GM21723 (cell line): Measurements from ENCODE around the gene ATIC.

Experiments
- ATAC-seq: cut with Tn5 transposase; IDR thresholded peaks from one replicate; pipeline ENCODE4 v1.9.1; 2021; ENCODE audit warnings: mild to moderate bottlenecking, moderate library complexity; ENCODE audit not compliant: unreplicated experiment

The ATIC gene

DNA sequence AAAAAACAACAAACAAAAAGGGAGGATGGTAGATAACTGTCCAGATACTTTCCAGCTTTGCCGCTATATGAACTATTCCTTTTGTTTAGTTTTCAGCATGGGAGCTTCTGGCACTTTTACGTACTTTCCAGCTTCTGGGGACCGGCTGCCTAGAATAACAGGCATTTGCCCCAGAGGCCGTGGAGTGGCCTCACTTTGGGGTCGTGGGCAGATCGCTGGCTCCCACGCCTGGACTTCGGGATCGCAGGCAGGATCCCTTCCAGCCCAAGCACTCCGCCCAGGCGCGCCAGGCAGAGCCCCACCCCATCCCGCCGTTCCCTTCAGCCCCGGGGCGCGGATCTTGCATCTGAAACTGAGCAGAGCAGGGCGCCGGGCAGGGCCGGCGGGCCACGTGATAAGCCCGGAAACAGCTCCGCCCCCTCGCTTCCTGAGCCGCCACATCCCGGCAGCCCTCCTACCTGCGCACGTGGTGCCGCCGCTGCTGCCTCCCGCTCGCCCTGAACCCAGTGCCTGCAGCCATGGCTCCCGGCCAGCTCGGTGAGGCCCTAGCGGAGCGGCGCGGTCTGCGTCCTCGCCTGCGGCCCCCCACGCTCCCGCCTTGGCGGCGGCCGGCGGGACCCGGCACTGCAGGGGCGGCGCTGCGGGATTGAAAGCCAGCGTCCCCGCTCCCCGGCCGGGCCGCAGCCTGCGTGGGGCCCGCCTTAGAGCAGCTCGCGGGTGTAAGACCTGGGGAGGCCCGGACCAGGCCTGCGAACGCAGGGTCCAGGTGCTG, at the start of gene ATIC:
Gene ATIC (plus strand): TSS at position 435 of the 772 bp plus-strand sequence. CDS start 84 bp downstream, at position 519.
- ATAC-seq: peak; percentile 99

DNA sequence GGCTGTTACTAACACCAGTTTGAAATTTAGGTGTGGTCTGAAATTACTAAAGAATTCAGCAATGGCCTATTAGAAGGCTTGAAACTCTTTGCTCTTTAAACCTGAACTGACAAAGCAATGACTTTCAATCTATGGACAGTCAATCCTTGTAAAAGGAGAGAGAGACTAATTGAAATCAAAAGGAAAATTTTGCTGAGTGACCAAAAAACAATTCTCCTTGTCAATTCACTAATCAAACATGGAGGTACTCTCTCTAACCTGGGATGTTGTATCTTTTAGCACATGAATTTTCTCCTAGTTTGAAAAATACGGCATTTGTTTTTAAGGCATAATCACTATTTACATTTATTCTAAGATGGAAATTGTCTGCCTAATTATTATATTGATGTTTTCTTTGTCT, 49.6 kb upstream of the ATIC start:
- no peak for ATAC-seq

DNA sequence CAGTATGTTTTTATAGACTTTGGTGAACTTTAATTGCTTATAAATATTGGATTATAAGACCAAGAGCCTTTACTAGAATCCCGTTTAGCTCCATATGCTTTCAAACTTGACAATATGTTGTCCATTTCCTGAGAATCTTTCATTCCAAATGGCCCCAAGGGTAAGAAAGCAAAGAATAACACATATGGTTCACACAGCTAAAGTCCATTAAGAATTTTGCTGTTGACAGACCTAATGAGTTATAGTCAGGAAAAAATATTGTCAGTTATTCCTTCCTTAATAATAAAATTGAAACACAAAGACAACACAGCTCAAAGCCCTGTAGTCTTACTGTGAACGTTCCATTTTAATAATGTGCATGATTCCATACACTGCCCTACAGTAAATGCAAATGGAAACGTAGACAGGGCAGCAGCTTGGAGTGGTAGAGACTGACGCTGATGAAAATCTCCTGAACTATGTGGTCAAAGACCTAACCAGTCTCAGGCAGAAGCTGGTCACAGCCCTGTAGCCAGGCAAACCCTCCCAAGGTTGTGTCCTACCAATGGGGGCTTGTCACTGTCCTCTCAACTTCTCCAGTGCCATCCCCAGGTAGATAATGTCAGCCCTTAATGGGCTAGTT, 49.0 kb upstream of the ATIC start:
- no peak for ATAC-seq

DNA sequence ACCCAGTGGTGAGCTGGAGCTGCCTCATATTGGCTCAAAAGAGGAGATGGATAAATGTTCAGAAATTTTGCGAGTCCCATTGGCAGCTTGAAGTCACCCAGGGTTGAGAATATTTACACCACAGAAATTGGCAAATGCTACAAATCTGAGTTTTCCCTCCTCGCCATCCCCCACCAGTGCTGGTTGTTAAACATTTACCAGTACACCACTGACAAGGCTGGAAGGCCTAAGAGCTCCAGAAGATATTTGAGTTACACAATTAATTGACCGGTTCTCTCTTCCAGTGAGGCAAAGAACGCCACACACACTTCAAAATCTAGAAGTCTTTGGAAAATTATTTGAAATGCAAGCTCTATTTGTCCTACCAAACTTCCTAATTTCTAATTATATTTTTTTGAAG, 47.5 kb upstream of the ATIC start:
- no peak for ATAC-seq

DNA sequence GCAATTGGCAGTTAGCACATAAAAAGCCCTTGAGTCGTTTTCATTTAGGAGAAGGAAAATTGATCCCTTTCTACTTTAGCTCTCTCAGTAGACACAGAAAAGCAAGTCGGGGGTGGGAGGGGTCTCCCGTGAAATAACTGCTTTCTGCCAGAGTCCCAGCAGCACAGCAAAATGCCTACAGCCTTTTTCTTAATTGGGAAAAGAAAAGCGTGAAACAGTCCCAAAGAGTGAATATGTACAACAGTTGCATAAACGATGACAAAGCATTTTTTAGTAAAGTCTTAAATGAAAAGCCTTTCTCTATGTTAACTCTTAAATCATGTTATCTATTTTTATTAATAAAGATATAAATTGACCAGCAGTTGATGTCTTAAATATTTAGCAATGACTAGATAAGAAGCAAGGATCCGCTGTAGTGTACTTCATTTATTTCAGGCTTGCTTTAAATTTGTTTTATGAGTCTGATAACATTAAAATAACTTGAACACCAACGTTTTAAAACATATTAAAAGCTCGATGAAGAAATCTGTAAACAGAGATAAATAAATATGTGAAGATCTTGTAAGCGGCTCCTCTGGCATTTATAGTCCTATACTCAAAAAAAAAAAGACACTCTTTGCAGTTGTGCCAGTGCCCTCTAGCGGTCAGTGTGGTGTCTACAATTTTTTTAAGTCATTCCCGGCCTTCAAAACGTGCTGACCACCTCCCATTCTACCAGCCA, 42.3 kb upstream of the ATIC start:
- ATAC-seq: peak; percentile 59

DNA sequence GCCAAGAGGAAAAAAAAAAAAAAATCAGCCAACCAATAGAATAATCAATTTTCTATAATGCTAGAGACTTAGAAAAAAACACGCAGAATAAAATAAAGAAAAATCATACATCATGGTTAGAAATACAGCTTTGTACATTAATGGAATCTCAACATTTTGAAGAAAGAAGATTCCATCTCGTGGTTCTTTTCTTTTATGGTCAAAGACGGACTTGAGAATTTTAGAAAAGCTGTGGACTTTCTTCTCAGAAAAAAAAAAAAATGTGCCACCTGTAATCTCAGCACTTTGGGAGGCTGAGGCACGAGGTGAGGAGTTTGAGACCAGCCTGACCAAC, 41.8 kb upstream of the ATIC start:
- ATAC-seq: no peak

DNA sequence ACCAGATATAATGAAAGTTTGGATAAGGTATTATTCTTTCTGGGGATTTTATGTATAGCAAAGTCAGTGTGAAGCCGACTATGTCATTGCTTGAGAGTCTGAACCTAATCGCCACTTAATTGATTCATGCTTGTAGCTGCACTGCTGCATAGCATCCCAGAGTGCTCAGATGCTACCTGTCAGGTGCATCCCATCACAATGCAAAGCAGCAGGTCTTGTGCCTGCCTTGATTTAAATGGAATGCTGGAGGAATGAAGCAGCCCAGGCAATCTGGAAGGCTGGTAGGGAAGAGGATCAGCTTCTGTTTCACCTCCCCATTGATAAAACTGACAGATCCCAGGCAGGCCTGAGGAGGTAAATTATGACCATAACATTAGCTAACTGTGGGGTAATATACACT, 40.4 kb upstream of the ATIC start:
- ATAC-seq: no peak

DNA sequence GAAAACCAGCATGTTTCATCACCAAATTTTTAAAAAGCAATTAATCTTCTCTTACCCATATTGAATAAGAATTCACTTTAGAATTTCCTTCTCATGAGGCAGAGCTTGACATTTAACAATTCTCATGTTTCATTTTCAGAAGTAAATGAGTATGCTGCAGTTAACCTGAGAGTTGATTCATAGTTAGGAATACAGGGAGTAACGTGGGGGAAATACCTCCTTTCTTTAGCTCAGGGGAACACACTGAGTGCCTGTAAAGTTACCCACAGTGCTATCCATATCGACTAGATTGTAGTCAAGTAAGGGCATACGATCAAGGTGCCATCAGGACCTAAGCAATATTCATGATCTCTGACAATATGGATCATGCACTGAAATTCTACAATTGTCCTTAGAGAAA, 38.9 kb upstream of the ATIC start:
- ATAC-seq: no peak

DNA sequence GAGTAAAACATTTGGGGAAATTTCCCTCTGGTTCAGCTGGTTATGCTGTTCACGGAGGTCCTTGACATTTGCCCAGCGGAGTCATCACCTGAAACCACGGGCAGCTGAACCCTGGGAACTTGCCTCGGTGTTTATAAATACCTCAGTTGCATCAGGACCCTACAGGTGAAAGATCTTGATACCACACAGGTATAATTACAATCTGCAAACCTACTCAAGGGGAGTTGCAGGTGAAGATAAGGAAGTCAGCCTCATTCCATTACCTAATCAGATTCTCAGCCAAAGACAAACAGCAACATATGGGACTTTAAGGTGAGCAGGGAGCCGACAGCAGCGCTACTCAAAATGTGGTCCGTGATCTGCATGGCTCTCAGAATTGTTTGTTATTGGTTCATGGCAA, 37.0 kb upstream of the ATIC start:
- no peak for ATAC-seq

DNA sequence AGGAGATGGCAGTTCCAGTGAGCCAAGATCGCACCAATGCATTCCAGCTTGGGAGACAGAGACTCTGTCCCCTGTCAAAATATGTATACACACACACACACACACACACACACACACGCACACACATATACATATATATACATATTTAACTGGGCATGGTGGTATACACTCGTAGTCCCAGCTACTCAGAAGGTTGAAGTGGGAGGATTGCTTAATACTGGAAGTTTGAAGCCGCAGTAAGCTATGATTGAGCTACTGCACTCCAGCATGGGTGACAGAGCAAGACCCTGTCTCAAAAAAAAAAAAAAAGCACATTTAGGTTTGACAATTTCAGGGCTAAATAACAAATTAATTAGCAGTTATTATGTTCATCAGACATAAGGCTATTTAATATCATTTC, 36.0 kb upstream of the ATIC start:
- ATAC-seq: no peak

DNA sequence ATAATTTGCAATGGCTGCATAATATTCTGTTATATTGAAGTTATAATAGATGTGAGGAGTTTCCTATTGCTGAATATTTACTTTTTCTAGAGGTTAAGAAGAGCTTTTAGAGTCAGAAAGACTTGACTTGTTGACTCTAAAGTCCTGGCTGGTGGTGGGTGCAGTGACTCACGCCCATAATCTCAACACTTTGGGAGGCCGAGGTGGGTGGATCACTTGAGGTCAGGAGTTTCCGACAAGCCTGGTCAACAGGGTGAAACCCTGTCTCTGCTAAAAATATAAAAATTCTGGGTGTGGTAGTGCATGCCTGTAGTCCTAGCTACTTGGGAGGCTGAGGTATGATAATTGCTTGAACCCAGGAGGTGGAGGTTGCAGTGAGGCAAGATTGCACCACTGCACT, 33.9 kb upstream of the ATIC start:
- no peak for ATAC-seq

DNA sequence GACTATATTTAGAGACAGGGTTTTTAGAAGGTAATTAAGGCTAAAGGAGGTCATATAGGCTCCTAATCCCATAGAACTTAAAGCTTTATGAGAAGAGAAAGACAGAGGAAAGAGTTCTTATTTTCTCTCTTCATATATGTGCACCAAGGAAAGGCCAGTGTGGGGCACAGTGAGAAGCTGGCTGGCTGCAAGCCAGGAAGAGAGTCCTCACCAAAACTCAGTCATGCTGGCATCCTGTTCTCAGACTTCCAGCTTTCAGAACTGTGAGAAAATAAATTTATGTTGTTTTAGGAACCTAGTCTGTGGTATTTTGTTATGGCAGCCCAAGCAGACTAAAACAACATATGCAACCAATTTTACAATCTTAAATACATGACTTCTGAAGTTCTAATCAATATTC, 31.5 kb upstream of the ATIC start:
- no peak for ATAC-seq

DNA sequence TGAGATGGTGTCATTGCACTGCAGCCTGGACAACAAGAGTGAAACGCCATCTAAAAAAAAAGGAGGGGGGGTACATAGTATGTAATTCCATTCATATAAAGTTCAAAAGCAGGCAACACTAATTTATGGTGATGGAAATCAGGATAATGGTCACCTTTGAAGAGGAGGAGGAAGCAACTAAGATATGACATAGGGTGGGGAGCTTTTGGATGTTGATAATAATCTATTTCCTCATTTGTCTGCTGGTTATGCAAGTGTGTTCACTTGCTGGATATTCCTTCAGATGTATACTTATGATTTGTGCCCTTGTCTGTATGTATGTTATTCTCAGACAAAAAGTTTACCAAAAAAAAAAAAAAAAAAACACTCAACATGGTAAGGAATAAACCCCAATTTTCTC, 28.6 kb upstream of the ATIC start:
- no peak for ATAC-seq

DNA sequence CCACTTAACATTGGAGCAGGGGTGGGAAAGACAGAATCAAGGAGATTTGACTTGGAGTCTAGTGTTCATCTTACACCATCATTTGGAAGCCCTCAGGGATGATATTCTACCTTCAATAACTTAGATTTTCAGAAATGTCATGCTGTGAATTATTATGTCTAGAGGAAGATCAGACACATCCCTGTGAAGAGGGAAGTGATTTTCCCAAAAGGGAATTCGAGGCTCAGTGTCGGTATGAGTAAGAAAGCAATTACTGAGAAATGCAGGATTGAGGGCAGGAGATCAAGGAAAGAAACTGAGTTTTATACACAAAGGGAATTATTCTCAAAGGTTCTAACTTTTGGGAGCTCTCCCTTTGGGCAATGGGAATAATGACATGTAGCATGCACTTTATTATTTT, 25.6 kb upstream of the ATIC start:
- no peak for ATAC-seq

DNA sequence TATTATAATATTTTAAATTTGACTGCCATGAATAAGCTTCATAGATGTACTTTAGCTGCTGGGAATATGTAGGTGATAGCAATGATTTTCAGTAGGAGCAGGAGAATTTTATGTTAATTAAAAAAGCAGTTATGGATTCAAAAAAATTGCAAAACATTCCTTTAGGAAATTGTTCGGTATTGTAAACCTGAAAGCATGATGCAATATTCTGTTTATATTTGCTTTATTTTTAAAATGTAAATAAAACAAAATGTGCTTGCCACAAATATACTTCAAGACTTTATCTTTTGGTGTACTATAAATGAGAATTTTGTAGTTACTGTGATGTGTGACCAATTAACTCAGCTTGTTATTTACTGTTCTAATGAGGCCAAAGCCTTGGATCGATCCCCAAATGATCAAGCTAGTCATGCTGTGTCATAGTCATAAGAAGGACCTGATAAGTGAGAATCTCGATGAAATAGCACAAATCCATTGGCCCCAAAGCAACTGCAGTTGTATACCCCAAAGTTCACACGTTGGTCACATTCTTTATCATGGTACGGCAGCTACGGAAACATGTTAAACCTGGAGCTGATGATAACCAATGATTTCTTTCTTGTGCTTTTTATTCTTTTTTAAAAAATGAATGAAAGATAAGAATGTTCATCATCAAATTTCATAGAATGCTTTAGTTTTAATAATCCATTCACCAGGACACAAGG, 23.6 kb upstream of the ATIC start:
- ATAC-seq: no peak

DNA sequence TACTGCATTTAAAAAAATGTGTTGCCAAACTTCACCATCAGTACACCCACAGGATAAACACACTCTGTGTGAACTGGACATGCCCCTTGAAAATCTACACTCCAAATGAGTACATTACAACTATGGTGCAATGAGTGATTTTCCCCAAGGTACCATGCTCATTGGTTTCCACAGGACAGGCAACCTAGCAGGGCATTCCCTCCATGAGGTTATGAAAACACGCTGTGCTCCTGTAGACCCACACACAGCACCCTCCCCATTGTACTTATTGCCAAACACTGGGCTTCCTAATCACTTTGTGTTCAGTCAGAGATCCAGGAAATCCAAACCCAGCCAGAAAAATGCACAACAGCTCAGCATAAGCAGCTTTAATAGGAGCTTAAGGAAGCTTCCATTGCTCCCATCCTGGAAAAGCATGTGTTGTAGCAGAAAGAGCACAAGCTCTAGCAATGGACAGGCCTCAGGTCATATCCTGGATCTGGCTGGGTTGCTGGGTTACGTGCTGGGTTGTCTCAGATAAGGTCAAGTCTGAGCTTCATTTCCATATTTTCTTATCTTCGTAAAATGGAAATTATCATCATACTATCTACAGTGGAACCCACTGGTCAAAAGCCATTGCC, 20.8 kb upstream of the ATIC start:
- no peak for ATAC-seq

DNA sequence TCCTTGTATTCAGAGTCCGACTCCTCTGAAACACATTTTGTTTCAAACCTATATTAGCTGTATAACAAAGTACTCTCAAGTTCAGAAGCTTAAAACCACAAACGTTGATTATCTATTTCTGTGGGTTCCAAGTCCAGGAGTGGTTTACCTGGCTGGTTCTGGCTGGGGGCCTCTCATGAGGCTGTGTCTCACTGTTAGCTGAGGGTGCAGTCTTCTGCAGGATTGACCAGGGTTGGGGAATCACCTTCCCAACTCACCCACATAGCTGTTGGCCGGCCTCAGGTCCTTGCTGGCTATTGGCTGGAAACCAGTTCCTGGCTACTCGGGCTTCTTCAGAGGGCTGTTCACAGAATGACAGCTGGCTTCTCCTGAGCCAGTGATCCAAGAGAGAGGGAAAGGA, 18.0 kb upstream of the ATIC start:
- ATAC-seq: no peak

DNA sequence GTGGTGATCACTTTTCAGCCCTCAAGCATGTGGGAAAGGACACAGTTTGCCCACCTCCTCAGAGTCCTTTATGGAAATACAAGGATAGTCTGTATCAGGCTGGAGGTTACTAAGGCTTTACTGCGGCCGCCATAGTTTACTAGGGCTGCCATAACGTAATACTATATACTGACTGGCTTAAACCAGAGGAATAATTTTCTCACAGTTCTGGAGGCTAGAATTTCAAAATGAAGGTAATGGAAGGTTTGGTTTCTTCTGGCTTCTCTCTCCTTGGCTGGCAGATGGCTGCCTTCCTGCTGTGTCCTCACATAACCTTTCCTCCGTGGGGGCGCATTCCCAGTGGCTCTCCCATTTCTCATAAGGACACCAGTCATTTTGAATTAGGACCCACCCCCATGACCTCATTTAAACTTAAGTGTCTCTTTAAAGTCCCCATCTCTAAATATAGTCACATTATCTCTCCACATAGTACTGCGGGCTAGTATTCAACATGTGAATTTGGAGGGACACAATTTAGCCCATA, 12.5 kb upstream of the ATIC start:
- no peak for ATAC-seq

DNA sequence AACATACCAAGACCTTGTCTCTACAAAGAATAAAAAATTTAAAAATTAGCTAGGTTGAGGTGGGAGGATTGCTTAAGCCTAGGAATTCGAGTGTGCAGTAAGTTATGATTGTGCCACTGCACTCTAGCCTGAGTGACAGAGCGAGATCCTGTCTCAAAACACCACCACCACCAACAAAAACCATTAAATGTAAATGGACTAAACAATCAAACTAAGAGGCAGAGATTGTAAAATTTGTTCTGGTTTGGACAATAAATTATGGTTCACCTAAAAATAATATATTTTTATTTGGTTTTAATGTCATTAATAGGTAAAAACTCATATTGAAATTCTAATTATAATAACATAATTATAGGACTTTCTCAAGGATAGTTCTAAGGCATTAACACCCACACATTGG, 9.9 kb upstream of the ATIC start:
- ATAC-seq: no peak

DNA sequence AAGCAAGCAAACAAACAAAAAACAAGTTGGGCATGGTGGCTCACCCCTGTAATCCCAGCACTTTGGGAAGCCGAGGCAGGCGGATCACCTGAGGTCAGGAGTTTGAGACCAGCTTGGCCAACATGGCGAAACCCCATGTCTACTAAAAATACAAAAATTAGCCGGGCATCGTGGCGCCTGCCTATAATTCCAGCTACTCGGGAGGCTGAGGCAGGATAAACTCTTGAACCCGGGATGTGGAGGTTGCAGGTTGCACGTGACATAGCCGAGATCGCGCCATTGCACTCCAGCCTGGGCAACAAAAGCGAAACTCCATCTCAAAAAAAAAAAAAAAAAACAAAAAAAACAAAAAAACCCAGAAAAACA, 617 bp upstream of the ATIC start:
- peak; percentile 14 for ATAC-seq

DNA sequence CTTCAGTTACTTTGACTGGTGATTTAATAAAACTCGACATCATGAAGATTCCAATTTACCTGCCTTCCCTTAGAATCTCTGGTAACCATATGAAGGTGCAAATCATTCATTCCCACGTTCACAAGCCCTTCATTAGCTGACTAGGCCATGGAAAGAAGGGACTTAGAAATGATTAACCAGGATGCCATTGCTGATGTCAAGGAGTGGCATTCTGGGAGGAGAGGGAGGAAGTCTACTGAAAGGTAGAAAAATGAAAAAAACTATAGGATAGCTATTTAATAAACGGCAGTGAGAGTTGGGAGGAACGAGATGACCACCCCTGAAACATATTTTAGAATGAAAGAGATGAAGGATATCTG, 1.4 kb downstream of the ATIC start:
- no peak for ATAC-seq
